ENCODE results near the gene C3orf20.

The C3orf20 gene

GRCh38 chr3:14814411-14814871 is 139.5 kb downstream of the C3orf20 start:
- DNase-seq (ENCODE audit: insufficient read length, low spot score), result no peak
- TF ChIP-seq CTCF (IDR thresholded peaks at IDR 0.05; ENCODE audit: insufficient read depth, missing control alignments), result no peak
- FAIRE-seq, result no peak

- DNase-seq (ENCODE audit: insufficient read length, low spot score), result no peak
- FAIRE-seq, result no peak
- TF ChIP-seq CTCF (IDR thresholded peaks at IDR 0.05; ENCODE audit: insufficient read depth, missing control alignments), result no peak
Observed at GRCh38 chr3:14816359-14816758, 141.4 kb downstream of the C3orf20 start.

- TF ChIP-seq CTCF (IDR thresholded peaks at IDR 0.05; ENCODE audit: insufficient read depth, missing control alignments), result no peak
- no peak for FAIRE-seq
- no peak for DNase-seq (ENCODE audit: insufficient read length, low spot score)
Observed at GRCh38 chr3:14818804-14819500, 144.0 kb downstream of the C3orf20 start, which contains the start of gene FGD5. Gene FGD5, plus strand, starts transcription at chr3:14818962. Its CDS starts 110 bp downstream, at chr3:14819072.

- no peak for FAIRE-seq
- DNase-seq (ENCODE audit: insufficient read length, low spot score), result no peak
- TF ChIP-seq CTCF (IDR thresholded peaks at IDR 0.05; ENCODE audit: insufficient read depth, missing control alignments), result no peak
Observed at GRCh38 chr3:14819671-14820070, 144.7 kb downstream of the C3orf20 start.

- FAIRE-seq (no peak), DNase-seq (ENCODE audit: insufficient read length, low spot score) (no peak)
- no peak for TF ChIP-seq CTCF (IDR thresholded peaks at IDR 0.05; ENCODE audit: insufficient read depth, missing control alignments)
Observed at GRCh38 chr3:14820156-14820555, 145.2 kb downstream of the C3orf20 start.

- DNase-seq (ENCODE audit: insufficient read length, low spot score) (no peak), FAIRE-seq (no peak)
- TF ChIP-seq CTCF (IDR thresholded peaks at IDR 0.05; ENCODE audit: insufficient read depth, missing control alignments), result no peak
Observed at GRCh38 chr3:14821151-14821550, 146.2 kb downstream of the C3orf20 start.

- DNase-seq (ENCODE audit: insufficient read length, low spot score) (no peak), FAIRE-seq (no peak)
- TF ChIP-seq CTCF (IDR thresholded peaks at IDR 0.05; ENCODE audit: insufficient read depth, missing control alignments), result no peak
Observed at GRCh38 chr3:14822134-14822533, 147.2 kb downstream of the C3orf20 start.
